Activated CD8-positive, alpha-beta T cell treated with anti-CD3 and anti-CD28 coated beads for 36 hours (primary cell): ENCODE measurements around the gene KLF7. TPM values are rescaled to one million over a fixed set of nuclear protein-coding genes. Genes with fewer than 3 reads are reported as not detected.

Source experiments
- ATAC-seq: fragments of 200-7000 bp; cut with Tn5 transposase; one replicate; pipeline ENCODE4 v1.10.0; 2021; ENCODE audit warnings: mild to moderate bottlenecking, moderate library complexity
- CTCF ChIA-PET: fragments of 350-600 bp; sonication (Branson Sonifier 250); formaldehyde crosslinking; loops from one replicate; lab custom pipeline; 2021; ENCODE audit warnings: antibody characterized with exemption; lab: Charles Lee
- POLR2A ChIA-PET: fragments of 350-600 bp; sonication (Branson Sonifier 250); formaldehyde crosslinking; loops from one replicate; lab custom pipeline; 2021; ENCODE audit warnings: antibody characterized with exemption; lab: Charles Lee
- DNase-seq: peaks from one replicate; pipeline ENCODE4 v3.0.0-alpha.2; 2020
- H3K27ac Mint-ChIP-seq: one replicate; pipeline ENCODE4 v1.8.0; 2021; ENCODE audit warnings: mild to moderate bottlenecking, mixed read lengths
- H3K27me3 Mint-ChIP-seq: one replicate; pipeline ENCODE4 v1.8.0; 2021; ENCODE audit warnings: mixed read lengths
- H3K36me3 Mint-ChIP-seq: one replicate; pipeline ENCODE4 v1.8.0; 2021; ENCODE audit warnings: low read depth, mixed read lengths
- H3K4me1 Mint-ChIP-seq: one replicate; pipeline ENCODE4 v1.8.0; 2021; ENCODE audit warnings: low read depth, mixed read lengths
- H3K4me3 Mint-ChIP-seq: one replicate; pipeline ENCODE4 v1.8.0; 2021; ENCODE audit warnings: mild to moderate bottlenecking, moderate library complexity, mixed read lengths
- H3K9me3 Mint-ChIP-seq: one replicate; pipeline ENCODE4 v1.8.0; 2021; ENCODE audit warnings: mixed read lengths
- CTCF ChIP-seq: fragments of 200-600 bp; IDR thresholded peaks from one replicate; pipeline ENCODE4 v1.8.0; 2022; ENCODE audit warnings: antibody characterized with exemption, mild to moderate bottlenecking
- intact Hi-C: fragments of 100-400 bp; cut with micrococcal nuclease; formaldehyde crosslinking; loops from one replicate; pipeline ENCODE4 v1.10.0; 2022
- total RNA-seq, 2 experiments: library from RNA; stranded (reverse); gene quantifications; one replicate each; pipeline ENCODE4 v1.2.3, GENCODE V29; 2021

Gene KLF7
- total RNA-seq, 2 experiments from 2014 or later, result 9.8 to 10.0 TPM

- Mint-ChIP-seq H3K9me3 (peaks cover 2% of the 10 kb centered on the region), H3K36me3 (peaks cover 11% of the 10 kb centered on the region), H3K27ac (peak overlapping the region; percentile 30), H3K4me3 (peak overlapping the region; percentile 6), H3K4me1 (peaks cover 76% of the 10 kb centered on the region), H3K27me3 (no peaks in the 10 kb centered on the region)
- DNase-seq, result no peak
- ChIA-PET POLR2A (interaction anchor here (0.9 kb wide), 1 partner anchor 10 kb away, joined by 4 read pairs; no protein-coding TSS in a partner anchor), CTCF (no interaction called here)
- intact Hi-C loops, result no loop called here
- TF ChIP-seq CTCF, result no peak
- peak; percentile 10 for ATAC-seq
These were observed 29.8 kb downstream of the KLF7 start for GRCh38 chr2:207135801-207136457.

- intact Hi-C loops, result no loop called here
- peak overlapping the region; percentile 6 for H3K4me3 Mint-ChIP-seq
- POLR2A ChIA-PET, result interaction anchor here (0.6 kb wide), 1 partner anchor 29 kb away, joined by 3 read pairs; no protein-coding TSS in a partner anchor
- DNase-seq (no peak), ATAC-seq (peak; percentile 44)
- H3K27ac Mint-ChIP-seq, result peak overlapping the region; percentile 2
- CTCF ChIA-PET, result no interaction called here
- peaks cover 2% of the 10 kb centered on the region for H3K9me3 Mint-ChIP-seq
- peaks cover 11% of the 10 kb centered on the region for H3K36me3 Mint-ChIP-seq
- no peaks in the 10 kb centered on the region for H3K27me3 Mint-ChIP-seq
- TF ChIP-seq CTCF, result no peak
- peaks cover 74% of the 10 kb centered on the region for H3K4me1 Mint-ChIP-seq
These were observed 30.4 kb downstream of the KLF7 start for GRCh38 chr2:207135340-207135739.

- H3K4me3 Mint-ChIP-seq, result no peak overlapping the region
- H3K9me3 Mint-ChIP-seq, result peaks cover 2% of the 10 kb centered on the region
- DNase-seq (no peak), ATAC-seq (no peak)
- peaks cover 75% of the 10 kb centered on the region for H3K4me1 Mint-ChIP-seq
- peaks cover 16% of the 10 kb centered on the region for H3K36me3 Mint-ChIP-seq
- H3K27me3 Mint-ChIP-seq, result no peaks in the 10 kb centered on the region
- POLR2A ChIA-PET, result interaction anchor here (0.8 to 1.9 kb wide), 3 partner anchors 10 to 14 kb away, joined by 3 to 7 read pairs (median 3); no protein-coding TSS in a partner anchor
- H3K27ac Mint-ChIP-seq, result peak overlapping the region; percentile 39
- CTCF ChIA-PET, result interaction anchor here (0.8 to 2.4 kb wide), 6 partner anchors 8 to 334 kb away, joined by 3 to 13 read pairs (median 3); no protein-coding TSS in a partner anchor
- intact Hi-C loops, result no loop called here
- TF ChIP-seq CTCF, result no peak
These were observed 31.8 kb downstream of the KLF7 start for GRCh38 chr2:207133820-207134519.

- Mint-ChIP-seq H3K27ac (no peak overlapping the region), H3K4me3 (no peak overlapping the region), H3K36me3 (peaks cover 15% of the 10 kb centered on the region), H3K4me1 (peaks cover 72% of the 10 kb centered on the region), H3K9me3 (peaks cover 2% of the 10 kb centered on the region), H3K27me3 (no peaks in the 10 kb centered on the region)
- ChIA-PET POLR2A (interaction anchor here (1.9 kb wide), 1 partner anchor 10 kb away, joined by 7 read pairs; no protein-coding TSS in a partner anchor), CTCF (interaction anchor here (1.4 to 2.4 kb wide), 2 partner anchors 9 to 23 kb away, joined by 3 to 13 read pairs; no protein-coding TSS in a partner anchor)
- ATAC-seq (no peak), DNase-seq (no peak)
- no peak for TF ChIP-seq CTCF
- intact Hi-C loops, result no loop called here
These were observed 32.3 kb downstream of the KLF7 start for GRCh38 chr2:207133458-207133819.
